IMR-90 (cell line): ENCODE measurements around the gene STAT5B. TPM values are rescaled to one million over a fixed set of nuclear protein-coding genes. Genes with fewer than 3 reads are reported as not detected.

Source experiments
- ATAC-seq: fragments of 200-7000 bp; cut with Tn5 transposase; 2 replicates; pipeline ENCODE4 v1.9.1; 2020; ENCODE audit warnings: low read depth, mild to moderate bottlenecking, moderate library complexity
- BruUV-seq: library from RNA; stranded (reverse); fragments of 400-500 nt; replicated peaks from 2 replicates; lab custom pipeline; 2021; lab: Mats Ljungman, UMichigan
- CTCF ChIA-PET: fragments of 300-600 bp; formaldehyde crosslinking; extraction: SDS; loops from one replicate; lab custom pipeline; 2021; ENCODE audit warnings: antibody characterized with exemption; lab: Yijun Ruan, JAX
- POLR2A ChIA-PET: fragments of 300-600 bp; sonication (Branson Sonifier 250); formaldehyde crosslinking; loops from one replicate; lab custom pipeline; 2022; ENCODE audit warnings: antibody characterized with exemption; ENCODE audit not compliant: unreplicated experiment; lab: Charles Lee
- DNase-seq: peaks from one replicate; pipeline ENCODE4 v3.0.0; 2013
- H2AFZ ChIP-seq: replicated peaks from 2 replicates; pipeline ENCODE3; 2013; ENCODE audit warnings: low read length, mild to moderate bottlenecking; ENCODE audit not compliant: poor library complexity
- H2AK5ac ChIP-seq: 2 replicates; pipeline ENCODE4 v1.6.1; 2013; ENCODE audit warnings: low read depth, low read length, inconsistent platforms
- H2AK9ac ChIP-seq: replicated peaks from 2 replicates; pipeline ENCODE3; 2013; ENCODE audit warnings: mild to moderate bottlenecking, low read depth, low read length, moderate library complexity; ENCODE audit not compliant: poor library complexity
- H2BK120ac ChIP-seq: 2 replicates; pipeline ENCODE4 v1.6.1; 2013; ENCODE audit warnings: low read depth, low read length, inconsistent platforms
- H2BK15ac ChIP-seq: 3 replicates; pipeline ENCODE4 v1.6.1; 2013; ENCODE audit warnings: low read depth, low read length, inconsistent platforms
- H2BK20ac ChIP-seq: 2 replicates; pipeline ENCODE4 v1.6.1; 2013; ENCODE audit warnings: low read depth, mild to moderate bottlenecking, inconsistent platforms, low read length, moderate library complexity
- H2BK5ac ChIP-seq: 2 replicates; pipeline ENCODE4 v1.6.1; 2013; ENCODE audit warnings: mild to moderate bottlenecking, low read depth, low read length, inconsistent platforms; ENCODE audit not compliant: poor library complexity, severe bottlenecking
- H3K14ac ChIP-seq: replicated peaks from 2 replicates; pipeline ENCODE4 v1.6.1; 2013; ENCODE audit warnings: low read depth, low read length, inconsistent platforms
- H3K18ac ChIP-seq: 2 replicates; pipeline ENCODE4 v1.6.1; 2013; ENCODE audit warnings: low read depth, low read length, control low read depth
- H3K23ac ChIP-seq: 2 replicates; pipeline ENCODE4 v1.6.1; 2013; ENCODE audit warnings: low read depth, low read length, inconsistent platforms
- H3K27ac ChIP-seq: 2 replicates; pipeline ENCODE4 v1.5.1; 2013; ENCODE audit warnings: mild to moderate bottlenecking, control low read depth, low read length; ENCODE audit not compliant: insufficient read depth
- H3K27me3 ChIP-seq: 2 replicates; pipeline ENCODE4 v1.6.1; 2013; ENCODE audit warnings: low read length; ENCODE audit not compliant: control insufficient read depth, insufficient read depth
- H3K36me3 ChIP-seq: 2 replicates; pipeline ENCODE4 v1.6.1; 2013; ENCODE audit warnings: low read length, mixed read lengths; ENCODE audit not compliant: control insufficient read depth, insufficient read depth
- H3K4ac ChIP-seq: 2 replicates; pipeline ENCODE4 v1.6.1; 2013; ENCODE audit warnings: low read depth, low read length, inconsistent platforms
- H3K4me1 ChIP-seq: 2 replicates; pipeline ENCODE4 v1.6.1; 2013; ENCODE audit warnings: low read length, mixed read lengths; ENCODE audit not compliant: control insufficient read depth, insufficient read depth
- H3K4me2 ChIP-seq: 2 replicates; pipeline ENCODE4 v1.6.1; 2013; ENCODE audit warnings: low read depth, mild to moderate bottlenecking, control low read depth, low read length, moderate library complexity
- H3K4me3 ChIP-seq: 2 replicates; pipeline ENCODE4 v1.5.1; 2013; ENCODE audit warnings: low read depth, mild to moderate bottlenecking, control low read depth, low read length, moderate library complexity; ENCODE audit not compliant: insufficient read depth
- H3K56ac ChIP-seq: 2 replicates; pipeline ENCODE4 v1.6.1; 2013; ENCODE audit warnings: low read length, inconsistent platforms; ENCODE audit not compliant: insufficient read depth; ENCODE audit errors: extremely low read depth
- H3K79me1 ChIP-seq, 2 experiments: 2 replicates each; pipeline ENCODE4 v1.6.1; 2013; ENCODE audit warnings: low read length in 2 of 2, inconsistent platforms in 1 of 2, low read depth in 1 of 2
- H3K9ac ChIP-seq: 2 replicates; pipeline ENCODE4 v1.6.1; 2013; ENCODE audit warnings: low read depth, low read length, control low read depth
- H3K9me1 ChIP-seq: 2 replicates; pipeline ENCODE4 v1.6.1; 2013; ENCODE audit warnings: low read length, inconsistent platforms; ENCODE audit not compliant: insufficient read depth
- H3K9me3 ChIP-seq: 2 replicates; pipeline ENCODE4 v1.6.1; 2013; ENCODE audit warnings: low read length; ENCODE audit not compliant: control insufficient read depth, insufficient read depth
- H4K20me1 ChIP-seq: 2 replicates; pipeline ENCODE4 v1.6.1; 2013; ENCODE audit warnings: low read length, inconsistent platforms; ENCODE audit not compliant: insufficient read depth
- H4K5ac ChIP-seq: 2 replicates; pipeline ENCODE4 v1.6.1; 2013; ENCODE audit warnings: mild to moderate bottlenecking, low read depth, low read length, control low read depth
- H4K8ac ChIP-seq, 2 experiments: 2 replicates each; pipeline ENCODE4 v1.6.1; 2013; ENCODE audit warnings: low read depth in 2 of 2, low read length in 2 of 2, control low read depth in 1 of 2, inconsistent platforms in 1 of 2
- H4K91ac ChIP-seq: 2 replicates; pipeline ENCODE4 v1.6.1; 2013; ENCODE audit warnings: low read depth, low read length, inconsistent platforms; ENCODE audit not compliant: insufficient read depth
- MAZ ChIP-seq: IDR thresholded peaks from 2 replicates; pipeline ENCODE4 v1.6.1; 2012; ENCODE audit warnings: low read depth, mild to moderate bottlenecking, low read length, improper control_type of control experiment, moderate library complexity, borderline replicate concordance
- WGBS, 2 experiments: methylation state at CpG; one replicate each; pipeline versions ENCODE4 v1.1.5 to v1.1.7; 2013; ENCODE audit warnings: missing lambda C conversion rate in 2 of 2; ENCODE audit not compliant: insufficient read length in 1 of 2; ENCODE audit errors: extremely low coverage in 2 of 2; 5-methylcytosine and 5-hydroxymethylcytosine counted together
- dilution Hi-C: fragments of 300-500 bp; cut with HindIII; formaldehyde crosslinking; loops from one replicate; pipeline ENCODE4 v1.14.3; 2018; ENCODE audit warnings: low sequenced_read_pairs; ENCODE audit not compliant: unreplicated experiment
- in situ Hi-C: fragments of 300-500 bp; cut with MboI; formaldehyde crosslinking; loops from 3 replicates; pipeline ENCODE4 v1.14.3; 2019; ENCODE audit warnings: low sequenced_read_pairs, inconsistent platforms, mixed read lengths
- intact Hi-C: fragments of 100-400 bp; cut with micrococcal nuclease; formaldehyde crosslinking; loops from 2 replicates; pipeline ENCODE4 v1.10.0; 2022
- polyA plus RNA-seq, 3 experiments: library from polyadenylated mRNA; depleted of rRNA; stranded (reverse); fragments of >200 nt; gene quantifications; 2 replicates each; pipeline ENCODE4 v1.2.3, GENCODE V29; 2012; ENCODE audit warnings: low replicate concordance in 1 of 3
- total RNA-seq: library from RNA; depleted of rRNA; stranded (reverse); fragments of >200 nt; gene quantifications from 2 replicates; pipeline ENCODE4 v1.2.3, GENCODE V29; 2012

STAT5B gene
- total and polyA plus RNA-seq, 2 of the 4 experiments (the other 2 are of a cell fraction), result 24.4 to 29.6 TPM

- DNase-seq (no peak), ATAC-seq (no peak)
- H3K4me2 ChIP-seq, result no peak overlapping the region
- ChIA-PET POLR2A (no interaction called here), CTCF (no interaction called here)
- no peak overlapping the region for H3K4ac ChIP-seq
- no peak overlapping the region for H3K27ac ChIP-seq
- H4K8ac ChIP-seq, result no peak overlapping the region
- H4K91ac ChIP-seq, result no peak overlapping the region
- H4K5ac ChIP-seq, result no peak overlapping the region
- H2BK5ac ChIP-seq, result no peak overlapping the region
- H3K23ac ChIP-seq, result no peak overlapping the region
- no peak overlapping the region for H2AK9ac ChIP-seq
- H3K9me1 ChIP-seq, result 0 out of 2 replicates have a peak, but pooled peaks cover 4% of the 10 kb centered on the region
- TF ChIP-seq MAZ, result no peak
- no peak overlapping the region for H2AK5ac ChIP-seq
- H3K18ac ChIP-seq, result no peak overlapping the region
- H2BK120ac ChIP-seq, result no peak overlapping the region
- H3K9me3 ChIP-seq, result no peaks in the 10 kb centered on the region
- in situ Hi-C loops, result no loop called here
- H2BK20ac ChIP-seq, result no peak overlapping the region
- WGBS, 2 experiments, result no CpG with 5 or more reads among the region's 7 CpGs
- H3K9ac ChIP-seq, result no peak overlapping the region
- peaks cover 0 to 7% of the 10 kb centered on the region in 2 experiments; a peak in 2 of 4 replicates for H3K79me1 ChIP-seq
- H2AFZ ChIP-seq, result no peak overlapping the region
- H3K4me1 ChIP-seq, result no peaks in the 10 kb centered on the region; the same call in 1 of the 2 replicates
- H3K36me3 ChIP-seq, result no peaks in the 10 kb centered on the region
- dilution Hi-C loops, result no loop called here
- H3K27me3 ChIP-seq, result no peaks in the 10 kb centered on the region
- H3K14ac ChIP-seq, result no peak overlapping the region
- no peak overlapping the region for H3K56ac ChIP-seq
- H3K4me3 ChIP-seq, result no peak overlapping the region
- no TSS peak for BruUV-seq
- intact Hi-C loops, result no loop called here
- H2BK15ac ChIP-seq, result no peak overlapping the region
- no peaks in the 10 kb centered on the region for H4K20me1 ChIP-seq
These were observed 115.7 kb downstream of the STAT5B start for GRCh38 chr17:42160531-42160910.
